ENCODE results near the gene EVX2. TPM values are rescaled to one million over a fixed set of nuclear protein-coding genes. Genes with fewer than 3 reads are reported as not detected.
A peak's percentile ranks its signal among the peaks of the same experiment; 100 is the strongest.

The EVX2 gene
- total RNA-seq, 1 experiment from 2014 or later: not detected

- H3K27ac Mint-ChIP-seq (ENCODE audit: unreplicated experiment): no peak overlapping the region
- H3K27me3 Mint-ChIP-seq (ENCODE audit: unreplicated experiment): peaks cover 50% of the 10 kb centered on the region
- no peaks in the 10 kb centered on the region for H3K36me3 Mint-ChIP-seq (ENCODE audit: insufficient read depth, unreplicated experiment)
- H3K9me3 Mint-ChIP-seq (ENCODE audit: low read depth, unreplicated experiment): no peaks in the 10 kb centered on the region
- no peak overlapping the region for H3K4me3 Mint-ChIP-seq (ENCODE audit: low read depth, unreplicated experiment)
- TF ChIP-seq, protein P1, sequence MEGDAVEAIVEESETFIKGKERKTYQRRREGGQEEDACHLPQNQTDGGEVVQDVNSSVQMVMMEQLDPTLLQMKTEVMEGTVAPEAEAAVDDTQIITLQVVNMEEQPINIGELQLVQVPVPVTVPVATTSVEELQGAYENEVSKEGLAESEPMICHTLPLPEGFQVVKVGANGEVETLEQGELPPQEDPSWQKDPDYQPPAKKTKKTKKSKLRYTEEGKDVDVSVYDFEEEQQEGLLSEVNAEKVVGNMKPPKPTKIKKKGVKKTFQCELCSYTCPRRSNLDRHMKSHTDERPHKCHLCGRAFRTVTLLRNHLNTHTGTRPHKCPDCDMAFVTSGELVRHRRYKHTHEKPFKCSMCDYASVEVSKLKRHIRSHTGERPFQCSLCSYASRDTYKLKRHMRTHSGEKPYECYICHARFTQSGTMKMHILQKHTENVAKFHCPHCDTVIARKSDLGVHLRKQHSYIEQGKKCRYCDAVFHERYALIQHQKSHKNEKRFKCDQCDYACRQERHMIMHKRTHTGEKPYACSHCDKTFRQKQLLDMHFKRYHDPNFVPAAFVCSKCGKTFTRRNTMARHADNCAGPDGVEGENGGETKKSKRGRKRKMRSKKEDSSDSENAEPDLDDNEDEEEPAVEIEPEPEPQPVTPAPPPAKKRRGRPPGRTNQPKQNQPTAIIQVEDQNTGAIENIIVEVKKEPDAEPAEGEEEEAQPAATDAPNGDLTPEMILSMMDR (IDR thresholded peaks at IDR 0.05; ENCODE audit: unreplicated experiment): no peak
- intact Hi-C loops (cut with micrococcal nuclease; ENCODE audit: unreplicated experiment): loop anchor here (10.0 kb wide), 1 partner anchor 1644 kb away; no protein-coding TSS in a partner anchor
- no peak for DNase-seq
- CTCF ChIA-PET: interaction anchor here (0.5 to 0.9 kb wide), 2 partner anchors 24 to 684 kb away, joined by 3 to 11 read pairs; no protein-coding TSS in a partner anchor
- no TSS peak for BruUV-seq (replicated peaks)
- no peaks in the 10 kb centered on the region for H3K4me1 Mint-ChIP-seq (ENCODE audit: low read depth, unreplicated experiment)
These were observed 36.8 kb upstream of the EVX2 start for GRCh38 chr2:176120364-176121189.

DNA sequence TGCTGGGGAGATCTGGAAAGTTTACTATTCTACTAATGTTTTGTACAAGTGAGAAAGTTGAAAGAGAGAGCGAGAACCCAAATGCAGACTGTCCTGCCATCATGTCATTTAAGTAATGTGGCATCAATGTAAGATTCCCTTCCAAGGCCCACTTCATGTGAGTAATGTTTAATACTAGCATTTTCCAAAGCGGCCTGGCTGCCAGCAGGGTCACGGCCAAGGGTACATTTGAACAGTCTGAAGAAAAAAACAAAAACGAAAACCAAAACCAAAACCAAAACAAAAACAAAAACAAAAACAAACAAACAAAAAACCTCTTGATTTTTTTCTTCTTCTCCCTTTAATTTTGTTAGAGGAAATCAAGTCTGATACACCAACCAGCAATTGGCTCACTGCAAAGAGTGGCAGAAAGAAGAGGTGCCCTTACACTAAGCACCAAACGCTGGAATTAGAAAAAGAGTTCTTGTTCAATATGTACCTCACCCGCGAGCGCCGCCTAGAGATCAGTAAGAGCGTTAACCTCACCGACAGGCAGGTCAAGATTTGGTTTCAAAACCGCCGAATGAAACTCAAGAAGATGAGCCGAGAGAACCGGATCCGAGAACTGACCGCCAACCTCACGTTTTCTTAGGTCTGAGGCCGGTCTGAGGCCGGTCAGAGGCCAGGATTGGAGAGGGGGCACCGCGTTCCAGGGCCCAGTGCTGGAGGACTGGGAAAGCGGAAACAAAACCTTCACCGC lies 35.0 kb upstream of the EVX2 start:
- no TSS peak for BruUV-seq (replicated peaks)

GRCh38 chr2:176117823-176118371 lies 34.1 kb upstream of the EVX2 start:
- Mint-ChIP-seq H3K27me3 (ENCODE audit: unreplicated experiment) (peaks cover 76% of the 10 kb centered on the region), H3K4me1 (ENCODE audit: low read depth, unreplicated experiment) (no peaks in the 10 kb centered on the region), H3K4me3 (ENCODE audit: low read depth, unreplicated experiment) (no peak overlapping the region), H3K27ac (ENCODE audit: unreplicated experiment) (no peak overlapping the region), H3K36me3 (ENCODE audit: insufficient read depth, unreplicated experiment) (no peaks in the 10 kb centered on the region), H3K9me3 (ENCODE audit: low read depth, unreplicated experiment) (no peaks in the 10 kb centered on the region)
- DNase-seq: no peak
- CTCF ChIA-PET: no interaction called here
- no TSS peak for BruUV-seq (replicated peaks)
- TF ChIP-seq, protein P1 (IDR thresholded peaks at IDR 0.05; ENCODE audit: unreplicated experiment): no peak
- intact Hi-C loops (cut with micrococcal nuclease; ENCODE audit: unreplicated experiment): no loop called here

More for the DNA sequence above, 35.0 kb upstream of the EVX2 start:
- CTCF ChIA-PET: no interaction called here
- Mint-ChIP-seq H3K27ac (ENCODE audit: unreplicated experiment) (no peak overlapping the region), H3K9me3 (ENCODE audit: low read depth, unreplicated experiment) (no peaks in the 10 kb centered on the region), H3K36me3 (ENCODE audit: insufficient read depth, unreplicated experiment) (no peaks in the 10 kb centered on the region), H3K27me3 (ENCODE audit: unreplicated experiment) (peaks cover 67% of the 10 kb centered on the region), H3K4me3 (ENCODE audit: low read depth, unreplicated experiment) (no peak overlapping the region), H3K4me1 (ENCODE audit: low read depth, unreplicated experiment) (no peaks in the 10 kb centered on the region)
- no peak for DNase-seq
- TF ChIP-seq, protein P1 (IDR thresholded peaks at IDR 0.05; ENCODE audit: unreplicated experiment): peak; percentile 50
- intact Hi-C loops (cut with micrococcal nuclease; ENCODE audit: unreplicated experiment): no loop called here

DNA sequence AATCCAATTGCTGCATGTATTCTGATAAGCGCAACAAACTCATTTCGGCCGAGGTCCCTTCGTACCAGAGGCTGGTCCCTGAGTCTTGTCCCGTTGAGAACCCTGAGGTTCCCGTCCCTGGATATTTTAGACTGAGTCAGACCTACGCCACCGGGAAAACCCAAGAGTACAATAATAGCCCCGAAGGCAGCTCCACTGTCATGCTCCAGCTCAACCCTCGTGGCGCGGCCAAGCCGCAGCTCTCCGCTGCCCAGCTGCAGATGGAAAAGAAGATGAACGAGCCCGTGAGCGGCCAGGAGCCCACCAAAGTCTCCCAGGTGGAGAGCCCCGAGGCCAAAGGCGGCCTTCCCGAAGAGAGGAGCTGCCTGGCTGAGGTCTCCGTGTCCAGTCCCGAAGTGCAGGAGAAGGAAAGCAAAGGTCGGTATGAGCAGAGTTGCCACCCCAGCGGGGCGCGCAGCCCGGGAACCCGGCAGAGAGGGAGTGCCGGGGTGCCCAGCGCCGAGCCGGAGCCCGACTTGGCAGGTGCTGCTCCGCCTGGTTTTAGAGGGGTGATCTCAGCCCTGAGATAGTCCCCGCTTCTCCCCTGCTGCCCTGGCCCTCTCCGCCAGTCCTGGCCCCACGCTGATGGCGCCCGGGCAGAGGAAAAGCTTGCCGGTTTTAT lies 33.5 kb upstream of the EVX2 start:
- H3K27me3 Mint-ChIP-seq (ENCODE audit: unreplicated experiment): peaks cover 82% of the 10 kb centered on the region
- BruUV-seq (replicated peaks): no TSS peak
- no peaks in the 10 kb centered on the region for H3K36me3 Mint-ChIP-seq (ENCODE audit: insufficient read depth, unreplicated experiment)
- H3K9me3 Mint-ChIP-seq (ENCODE audit: low read depth, unreplicated experiment): no peaks in the 10 kb centered on the region
- no peak overlapping the region for H3K4me3 Mint-ChIP-seq (ENCODE audit: low read depth, unreplicated experiment)
- TF ChIP-seq, protein P1 (IDR thresholded peaks at IDR 0.05; ENCODE audit: unreplicated experiment): no peak
- no peak overlapping the region for H3K27ac Mint-ChIP-seq (ENCODE audit: unreplicated experiment)
- intact Hi-C loops (cut with micrococcal nuclease; ENCODE audit: unreplicated experiment): no loop called here
- DNase-seq: no peak
- H3K4me1 Mint-ChIP-seq (ENCODE audit: low read depth, unreplicated experiment): no peaks in the 10 kb centered on the region
- CTCF ChIA-PET: no interaction called here

All from Calu3 (cell line).